Measurements from ENCODE around the gene GLRA1.
A peak's percentile ranks its signal among the peaks of the same experiment; 100 is the strongest.
"Not testable (repeated sequence)": the region's sequence is repeated elsewhere in the genome, so short reads cannot be mapped to it uniquely, and the experiment has no call there.

Gene GLRA1

DNA sequence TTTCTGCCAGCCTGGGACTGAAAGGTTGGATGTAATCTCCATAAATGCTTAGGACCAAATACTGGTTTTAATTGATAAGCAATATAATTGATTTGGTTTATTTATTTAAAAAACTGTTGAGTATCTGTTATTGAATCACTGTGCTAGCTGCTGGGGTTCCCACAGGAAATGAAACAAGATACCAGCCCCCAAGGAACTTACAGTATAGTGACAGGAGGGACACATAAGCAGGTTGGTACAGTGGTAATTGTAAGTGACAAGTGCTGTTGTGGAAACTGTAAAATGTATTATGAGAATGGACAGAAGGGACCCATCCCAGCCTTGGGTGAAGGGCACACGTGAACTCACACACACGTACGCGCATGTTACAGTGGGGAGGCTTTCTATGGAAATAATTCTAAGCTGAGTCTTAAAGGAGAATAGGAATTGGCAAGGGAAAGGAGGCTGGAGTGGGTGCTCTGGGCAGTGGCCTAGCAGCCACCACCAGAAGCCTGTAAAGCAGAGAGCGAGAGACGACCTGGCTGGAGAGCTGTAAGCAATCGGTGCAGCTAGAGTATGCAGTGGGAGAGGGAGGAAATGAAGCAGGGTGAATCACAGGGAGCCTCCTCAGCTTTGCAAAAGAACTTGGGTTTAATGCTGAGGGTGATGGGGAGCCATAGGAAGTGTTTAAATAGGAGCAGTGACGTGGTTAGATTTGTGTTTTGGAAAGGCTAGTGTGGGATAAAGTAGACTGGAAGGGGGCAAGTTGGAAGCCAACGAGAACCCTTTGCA is 39.3 kb downstream of the GLRA1 start:
- DNase-seq, result no peak

GRCh38 chr5:151881621-151882225 is 42.9 kb downstream of the GLRA1 start:
- no peak for DNase-seq

DNA sequence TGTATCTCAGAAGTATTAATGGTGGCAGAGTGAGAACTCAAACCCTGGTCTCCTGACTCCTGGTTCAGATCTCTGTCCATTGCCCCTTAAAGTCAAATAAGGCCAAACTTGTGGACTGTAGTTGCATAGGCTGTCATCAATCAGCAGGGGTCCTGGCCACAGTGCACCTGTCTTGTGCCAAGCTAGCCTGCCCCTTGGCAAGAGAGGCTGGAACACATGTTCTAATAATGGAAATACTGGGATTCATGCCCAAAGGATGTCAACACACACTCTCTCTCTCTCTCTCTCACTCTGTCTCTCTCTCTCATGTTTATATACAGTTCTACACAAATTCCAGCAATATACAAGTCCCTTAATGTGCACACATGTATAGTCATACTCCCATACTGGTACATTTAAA is 44.3 kb downstream of the GLRA1 start:
- peak in 18 of 58 donors; percentile 0 to 19 (median 2) for DNase-seq

DNA sequence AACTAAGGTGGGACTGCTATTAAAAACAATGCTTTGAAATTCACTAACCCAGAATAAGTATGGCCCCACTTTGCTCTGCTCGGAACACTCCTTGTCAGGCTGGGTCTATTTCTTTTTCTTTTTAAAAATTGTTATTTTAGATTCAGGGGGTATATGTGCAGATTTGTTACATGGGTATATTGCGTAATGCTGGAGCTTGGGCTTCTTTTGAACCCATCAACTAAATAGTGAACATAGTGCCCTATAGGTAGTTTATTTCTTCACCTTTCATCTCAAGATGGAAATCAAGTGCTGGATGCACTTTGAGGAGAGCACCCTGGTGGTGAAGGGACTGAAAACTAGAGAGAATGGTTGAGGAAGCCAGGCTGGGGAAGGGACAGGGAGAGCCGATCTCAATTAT is 51.0 kb downstream of the GLRA1 start:
- no peak for DNase-seq

GRCh38 chr5:151872701-151873100 is 52.0 kb downstream of the GLRA1 start:
- no peak for DNase-seq

- no peak for DNase-seq
Measured at GRCh38 chr5:151870820-151871219, 53.8 kb downstream of the GLRA1 start.

DNA sequence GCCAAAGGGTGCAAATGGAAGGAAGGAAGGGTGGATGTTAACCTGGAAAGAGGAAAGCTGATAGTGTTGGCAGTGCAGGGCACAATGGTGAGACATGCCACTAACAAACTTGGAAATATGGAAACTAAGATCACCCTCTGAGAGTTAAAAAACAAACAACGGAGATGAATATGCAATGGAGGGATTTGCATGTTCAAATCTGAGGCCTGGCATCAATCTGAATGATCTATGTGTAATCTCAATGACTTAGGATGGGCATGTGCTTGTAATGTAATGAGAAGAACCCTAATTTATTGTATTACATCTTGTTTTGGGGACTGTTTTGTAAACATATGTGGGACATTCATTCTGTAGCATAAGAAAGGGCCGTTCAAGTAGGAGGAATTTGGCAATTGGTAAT is 54.4 kb downstream of the GLRA1 start:
- DNase-seq, result no peak

- no peak for DNase-seq
Measured at GRCh38 chr5:151869843-151870242, 54.8 kb downstream of the GLRA1 start.

- DNase-seq, result no peak
Measured at GRCh38 chr5:151868451-151868850, 56.2 kb downstream of the GLRA1 start.

GRCh38 chr5:151864061-151864748 is 60.4 kb downstream of the GLRA1 start:
- DNase-seq, result no peak

DNA sequence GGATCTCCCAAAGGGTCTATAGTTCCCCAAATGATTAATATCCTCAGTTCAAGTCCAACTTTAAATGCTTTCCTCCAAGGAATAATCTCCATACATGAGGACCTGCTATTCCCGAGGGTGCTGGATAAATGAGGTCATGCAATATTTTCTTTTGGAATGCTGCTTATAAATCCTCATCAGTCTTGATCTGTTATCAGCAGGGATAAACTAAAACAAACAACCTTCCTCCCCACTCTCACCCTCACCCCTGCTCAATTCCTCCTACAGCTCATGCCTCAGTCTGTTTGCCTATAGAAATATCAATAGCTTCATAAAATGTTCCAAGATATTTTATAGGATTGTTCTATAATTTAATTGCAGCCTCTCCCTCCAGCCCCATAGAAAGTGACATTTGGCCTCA is 61.1 kb downstream of the GLRA1 start:
- DNase-seq, result no peak

- DNase-seq, result no peak
Measured at GRCh38 chr5:151862811-151863472, 61.7 kb downstream of the GLRA1 start.

- DNase-seq, result not testable (repeated sequence)
Measured at GRCh38 chr5:151860867-151861266, 63.8 kb downstream of the GLRA1 start.

DNA sequence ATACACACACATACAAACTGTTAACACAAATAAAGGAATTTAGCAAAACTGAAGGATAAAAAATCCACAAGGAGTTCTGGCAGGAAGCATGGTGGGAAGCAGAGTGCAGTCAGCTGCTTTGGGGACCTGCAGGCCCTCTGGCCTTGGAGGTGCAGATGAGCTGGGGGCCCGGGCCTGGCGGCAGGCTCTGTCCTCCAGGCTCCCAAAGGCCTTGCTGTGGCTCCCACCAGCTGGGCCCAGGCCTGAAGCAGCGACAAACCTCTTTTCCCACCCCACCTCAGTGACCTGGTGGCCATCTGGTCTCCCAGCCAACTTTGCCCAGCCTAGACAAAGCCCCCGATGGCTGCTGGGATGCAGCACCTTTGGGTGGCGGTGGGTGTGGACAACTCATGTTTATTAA is 67.8 kb downstream of the GLRA1 start:
- no peak for DNase-seq

DNA sequence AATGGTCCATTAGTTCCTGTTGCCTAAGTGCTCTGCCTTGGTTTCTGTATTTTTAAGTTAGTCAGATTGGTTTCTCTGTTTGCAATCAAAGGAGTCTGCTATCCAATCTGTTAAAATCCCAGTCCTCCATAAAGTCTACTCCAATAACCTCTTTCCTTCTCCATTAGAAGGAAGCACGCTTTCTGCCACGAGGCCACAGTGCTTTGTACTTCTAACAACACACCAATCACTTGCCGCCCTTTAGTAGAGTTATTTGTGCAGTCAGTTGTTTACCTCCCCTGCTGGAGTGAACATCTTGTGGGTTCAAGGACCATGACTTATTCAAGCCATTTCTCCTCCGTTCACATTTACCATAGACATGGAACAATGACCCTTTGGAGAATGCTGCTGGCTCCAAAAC is 69.0 kb downstream of the GLRA1 start:
- no peak for DNase-seq

- no peak for DNase-seq
Measured at GRCh38 chr5:151847871-151848270, 76.8 kb downstream of the GLRA1 start.

- no peak for DNase-seq
Measured at GRCh38 chr5:151846765-151847164, 77.9 kb downstream of the GLRA1 start.

DNA sequence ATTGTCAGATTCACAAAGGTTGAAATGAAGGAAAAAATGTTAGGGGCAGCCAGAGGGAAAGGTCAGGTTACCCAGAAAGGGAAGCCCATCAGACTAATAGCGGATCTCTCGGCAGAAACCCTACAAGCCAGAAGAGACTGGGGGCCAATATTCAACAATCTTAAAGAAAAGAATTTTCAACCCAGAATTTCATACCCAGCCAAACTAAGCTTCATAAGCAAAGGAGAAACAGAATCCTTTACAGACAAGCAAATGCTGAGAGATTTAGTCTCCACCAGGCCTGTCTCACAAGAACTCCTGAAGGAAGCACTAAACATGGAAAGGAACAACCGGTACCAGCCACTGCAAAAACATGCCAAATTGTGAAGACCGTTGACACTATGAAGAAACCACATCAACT is 91.8 kb downstream of the GLRA1 start:
- not testable (repeated sequence) for DNase-seq

- DNase-seq, result no peak
Measured at GRCh38 chr5:151829370-151829769, 95.3 kb downstream of the GLRA1 start.

- DNase-seq, result peak in 54 of 58 donors; percentile 2 to 82 (median 46)
Measured at GRCh38 chr5:151825445-151825844, 99.2 kb downstream of the GLRA1 start.

GRCh38 chr5:151822141-151822540 is 102.5 kb downstream of the GLRA1 start:
- DNase-seq, result no peak

DNA sequence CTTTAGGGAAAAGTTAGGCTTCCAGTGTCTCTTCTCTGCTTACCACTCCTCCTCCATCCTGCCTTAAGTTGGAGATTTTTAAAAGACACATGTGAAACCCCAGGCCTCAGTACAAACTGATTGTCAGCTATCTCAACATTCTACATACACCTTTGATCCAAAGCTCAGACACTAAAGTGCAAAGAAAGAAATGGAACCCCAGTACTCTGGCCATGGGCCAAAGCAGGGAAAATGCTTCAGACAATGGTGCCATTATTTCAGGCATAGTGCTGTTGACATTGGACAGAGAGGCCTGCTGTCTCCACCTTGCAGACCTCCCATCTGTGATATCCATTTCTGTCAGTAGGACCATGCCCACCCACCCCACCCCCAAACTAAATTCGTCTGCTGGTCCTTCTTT is 103.7 kb downstream of the GLRA1 start:
- DNase-seq, result peak in 10 of 58 donors; percentile 2 to 69 (median 9)

Measured in anterior cingulate cortex (tissue), 58 donors.